Adrenal gland (tissue), 12 donors: ENCODE results near the gene CDK5R1. TPM values are rescaled to one million over a fixed set of nuclear protein-coding genes. Genes with fewer than 3 reads are reported as not detected.
A peak's percentile ranks its signal among the peaks of the same experiment; 100 is the strongest.

Experiments used
- DNase-seq, 7 donors: peaks; one replicate each; pipeline ENCODE4 v3.0.0-alpha.2; 2019 to 2020
- H3K27ac ChIP-seq, 5 donors: fragments of 200-600 bp; sonication (generic) in 4 of 5; 1 replicate in 3 of 5; 2 replicates in 2 of 5; pipeline versions ENCODE4 v1.5.1 to v1.8.0; 2016 to 2020; ENCODE audit warnings: mild to moderate bottlenecking in 1 of 5
- H3K27me3 ChIP-seq: fragments of 200-600 bp; 2 replicates; pipeline ENCODE4 v1.8.0; 2021
- H3K36me3 ChIP-seq, 2 donors: fragments of 200-600 bp; replicated peaks in 1 of 2; 1 replicate in 1 of 2; 2 replicates in 1 of 2; pipeline versions ENCODE4 v1.5.1 to v1.8.0; 2018 to 2022
- H3K4me1 ChIP-seq, 2 donors: fragments of 200-600 bp; replicated peaks in 1 of 2; 1 replicate in 1 of 2; 2 replicates in 1 of 2; pipeline versions ENCODE4 v1.5.1 to v1.8.0; 2018 to 2021
- H3K4me3 ChIP-seq, 4 donors: fragments of 200-600 bp; sonication (generic) in 3 of 4; one replicate each; pipeline ENCODE4 v1.5.1; 2016 to 2018
- H3K9me3 ChIP-seq, 3 donors: fragments of 200-600 bp; sonication (generic) in 1 of 3; replicated peaks in 1 of 3; 1 replicate in 2 of 3; 2 replicates in 1 of 3; pipeline versions ENCODE4 v1.5.1 to v1.8.0; 2016 to 2021
- CTCF ChIP-seq, 6 experiments: fragments of 450-650 bp in 4 of 6; fragments of 200-600 bp in 2 of 6; sonication (generic) in 1 of 6; IDR thresholded peaks; 1 replicate in 5 of 6; 2 replicates in 1 of 6; pipeline versions ENCODE4 v1.5.1 to v1.8.0; 2016 to 2021; ENCODE audit warnings: antibody characterized with exemption in 6 of 6, mild to moderate bottlenecking in 2 of 6, moderate library complexity in 1 of 6
- POLR2A ChIP-seq, 2 donors: fragments of 450-650 bp; IDR thresholded peaks; one replicate each; pipeline ENCODE4 v1.6.1; 2017; ENCODE audit warnings: antibody characterized with exemption in 2 of 2, mild to moderate bottlenecking in 2 of 2, moderate library complexity in 1 of 2
- WGBS, 4 donors: extraction: QIAGEN DNeasy Blood & Tissue Kit in 2 of 4; methylation state at CpG; one replicate each; pipeline versions ENCODE4 v1.1.5 to v1.1.7; 2013 to 2017; 5-methylcytosine and 5-hydroxymethylcytosine counted together
- intact Hi-C, 2 donors: fragments of 100-400 bp; cut with DNase I; formaldehyde crosslinking; loops; one replicate each; pipeline versions ENCODE4 v1.14.1 to v1.15.0; 2022 to 2023
- polyA plus RNA-seq, 3 donors: library from polyadenylated mRNA; stranded (reverse); fragments of 200-250 nt in 2 of 3; fragments of 350-450 nt in 1 of 3; fragmentation: Illumina TruSeq in 1 of 3; extraction: RNeasy Lipid Tissue Mini Kit (QIAGEN cat#74804) in 1 of 3; gene quantifications; one replicate each; pipeline ENCODE4 v1.2.3, GENCODE V29; 2013 to 2014
- small RNA-seq, 2 donors: library from RNA; depleted of rRNA; stranded (forward); fragments of <200 nt; gene quantifications; one replicate each; pipeline ENCODE3, GENCODE V24; 2016
- total RNA-seq, 9 donors: library from RNA; depleted of rRNA in 4 of 9; stranded (reverse); fragments of >200 nt in 4 of 9; fragments of 120-200 nt in 1 of 9; fragmentation: NEBNext Ultra II Directional in 1 of 9; extraction: Animal tissue kit (Norgen Biotek cat#: 25700) in 1 of 9; gene quantifications; one replicate each; pipeline versions ENCODE4 v1.1.0 to v1.2.4, GENCODE V29; 2013 to 2023
- donor health status: healthy with polysubstance abuse.
- donor health status: Bipolar disorder and iron deficiency.
- donor health status: DM: yes; HTN: yes; CAD: no.
- donor health status: DM: no; HTN: no; CAD: no.
- donor health status: DM: no; HTN: no; CAD: no.
- donor health status: DM: yes; HTN: yes; CAD: no.

Gene CDK5R1
- total and polyA plus RNA-seq, 12 donors = 0.98 to 4.5 (median 2.7) TPM

GRCh38 chr17:32533296-32533695 lies 46.5 kb downstream of the CDK5R1 start:
- H3K9me3 ChIP-seq = no peaks in the 10 kb centered on the region
- no peaks in the 10 kb centered on the region for H3K27me3 ChIP-seq
- H3K4me1 ChIP-seq = peaks cover 0 to 14% of the 10 kb centered on the region in 2 donors
- intact Hi-C loops = no loop called here
- H3K4me3 ChIP-seq = no peak overlapping the region
- H3K27ac ChIP-seq = no peak overlapping the region
- DNase-seq = no peak
- TF ChIP-seq POLR2A (IDR thresholded peaks at IDR 0.05) (no peak), CTCF (IDR thresholded peaks at IDR 0.05) (no peak)
- WGBS, 4 donors = 88 to 95% (median 91%) methylated on average over 3 of the region's 3 CpGs
- no peaks in the 10 kb centered on the region for H3K36me3 ChIP-seq

GRCh38 chr17:32536736-32537643 lies 50.2 kb downstream of the CDK5R1 start:
- intact Hi-C loops = no loop called here
- no peak for TF ChIP-seq CTCF (IDR thresholded peaks at IDR 0.05)
- no peak for TF ChIP-seq POLR2A (IDR thresholded peaks at IDR 0.05)
- Histone ChIP-seq H3K27me3 (no peaks in the 10 kb centered on the region), H3K4me1 (peaks cover 0 to 14% of the 10 kb centered on the region in 2 donors), H3K4me3 (no peak overlapping the region), H3K27ac (peak overlapping the region in 2 of 5 donors; percentile 53 to 57), H3K36me3 (no peaks in the 10 kb centered on the region), H3K9me3 (no peaks in the 10 kb centered on the region)
- peak in 2 of 7 donors; percentile 17 to 39 for DNase-seq
- WGBS, 4 donors = 48 to 59% (median 51%) methylated on average over 8 of the region's 8 CpGs

Small RNA genes within 50 kb of the gene (small RNA-seq; reads per million reads assigned to genes)
- gene RF00019 = 0 reads per million in 2 donors

Other genes with a start within 250 kb of the CDK5R1 start
- gene RHBDL3, start 221.2 kb upstream of the CDK5R1 start, total RNA-seq = 10 to 100 TPM in 1 of 9 donors, 1 to 10 TPM in 8; 1.7 to 10.2 (median 4.8) TPM
- gene RHBDL3, start 221.2 kb upstream of the CDK5R1 start, polyA plus RNA-seq = 1 to 10 TPM; 4.9 to 9.3 (median 5.3) TPM
- 10 to 100 TPM in 8 of 9 donors, 1 to 10 TPM in 1; 9.6 to 36.5 (median 21.0) TPM for gene C17orf75, start 144.8 kb upstream of the CDK5R1 start, total RNA-seq
- 10 to 100 TPM; 13.5 to 23.8 (median 17.1) TPM for gene C17orf75, start 144.8 kb upstream of the CDK5R1 start, polyA plus RNA-seq
- 100 to 1,000 TPM in 7 of 9 donors, 10 to 100 TPM in 2; 68.7 to 193 (median 135) TPM for gene ZNF207, start 136.8 kb upstream of the CDK5R1 start, total RNA-seq
- 100 to 1,000 TPM in 1 of 3 donors, 10 to 100 TPM in 2; 58.8 to 190 (median 68.4) TPM for gene ZNF207, start 136.8 kb upstream of the CDK5R1 start, polyA plus RNA-seq
- gene PSMD11, start 42.5 kb upstream of the CDK5R1 start, total RNA-seq = 100 to 1,000 TPM in 2 of 9 donors, 10 to 100 TPM in 7; 30.2 to 128 (median 59.2) TPM
- gene PSMD11, start 42.5 kb upstream of the CDK5R1 start, polyA plus RNA-seq = 10 to 100 TPM; 25.0 to 95.2 (median 46.5) TPM